ENCODE results near the gene DEFB125.
"Not testable (repeated sequence)": the region's sequence is repeated elsewhere in the genome, so short reads cannot be mapped to it uniquely, and the experiment has no call there.

The DEFB125 gene

DNA sequence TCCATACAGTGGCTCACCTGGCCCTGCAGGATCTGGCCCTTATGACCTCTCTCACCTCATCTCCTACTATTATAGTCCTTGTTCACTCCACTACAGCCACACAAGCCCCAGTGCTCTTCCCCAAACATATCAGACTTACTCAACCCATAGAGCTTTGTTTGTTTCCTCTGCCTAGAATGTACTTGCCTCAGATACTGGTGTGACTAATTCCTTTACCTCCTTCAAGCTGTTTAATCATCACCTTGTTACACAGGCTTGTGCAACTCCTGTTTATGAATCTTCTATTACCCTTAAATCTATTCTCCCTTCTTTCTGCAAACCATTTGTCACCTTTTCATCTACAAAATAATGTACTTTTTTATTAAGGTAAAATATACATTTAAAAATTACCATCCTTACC, 3.2 kb downstream of the DEFB125 start:
- no peak overlapping the region for H3K4me3 ChIP-seq (ENCODE audit: low read depth in 1 of 2, low read length in 2 of 2)
- no peaks in the 10 kb centered on the region for H3K4me1 ChIP-seq (ENCODE audit: control insufficient read depth in 1 of 2, insufficient read depth in 2 of 2, low read length in 2 of 2)
- H3K36me3 ChIP-seq (ENCODE audit: control insufficient read depth in 1 of 2, insufficient read depth in 2 of 2, low read length in 2 of 2), result no peaks in the 10 kb centered on the region
- peaks cover 0 to 6% of the 10 kb centered on the region in 2 donors for H3K27me3 ChIP-seq (ENCODE audit: control insufficient read depth in 1 of 2, insufficient read depth in 2 of 2, low read length in 2 of 2)
- no peak overlapping the region for H3K27ac ChIP-seq (ENCODE audit: low read depth, low read length)
- peaks cover 0 to 10% of the 10 kb centered on the region in 2 donors for H3K9me3 ChIP-seq (ENCODE audit: control insufficient read depth in 1 of 2, low read length in 2 of 2)
- no peak overlapping the region for H3K9ac ChIP-seq (ENCODE audit: low read depth in 1 of 2, low read length in 2 of 2)

DNA sequence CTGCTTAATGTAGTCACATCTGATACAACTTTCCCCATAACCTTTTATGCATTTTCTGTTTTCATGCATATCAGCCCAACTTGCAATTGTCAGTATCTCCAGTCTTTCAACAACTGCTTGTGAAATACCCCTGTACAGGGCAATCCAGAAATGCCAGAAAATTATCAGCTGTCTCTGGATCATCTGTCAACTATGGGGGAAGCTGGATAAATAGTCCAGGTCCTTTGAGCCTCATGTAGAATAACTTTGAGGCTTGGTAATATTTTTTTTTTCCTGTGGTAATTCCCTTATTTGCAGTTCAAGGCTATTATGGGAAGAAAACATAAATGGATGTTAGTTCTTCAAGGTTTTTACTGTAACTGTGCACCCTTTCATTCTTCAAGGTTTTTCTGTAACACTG, 6.2 kb downstream of the DEFB125 start:
- peaks cover 0 to 6% of the 10 kb centered on the region in 2 donors for H3K27me3 ChIP-seq (ENCODE audit: control insufficient read depth in 1 of 2, insufficient read depth in 2 of 2, low read length in 2 of 2)
- no peak overlapping the region for H3K27ac ChIP-seq (ENCODE audit: low read depth, low read length)
- H3K4me3 ChIP-seq (ENCODE audit: low read depth in 1 of 2, low read length in 2 of 2), result no peak overlapping the region
- no peaks in the 10 kb centered on the region for H3K36me3 ChIP-seq (ENCODE audit: control insufficient read depth in 1 of 2, insufficient read depth in 2 of 2, low read length in 2 of 2)
- no peak overlapping the region for H3K9ac ChIP-seq (ENCODE audit: low read depth in 1 of 2, low read length in 2 of 2)
- no peaks in the 10 kb centered on the region for H3K4me1 ChIP-seq (ENCODE audit: control insufficient read depth in 1 of 2, insufficient read depth in 2 of 2, low read length in 2 of 2)
- H3K9me3 ChIP-seq (ENCODE audit: control insufficient read depth in 1 of 2, low read length in 2 of 2), result peaks cover 0 to 10% of the 10 kb centered on the region in 2 donors

DNA sequence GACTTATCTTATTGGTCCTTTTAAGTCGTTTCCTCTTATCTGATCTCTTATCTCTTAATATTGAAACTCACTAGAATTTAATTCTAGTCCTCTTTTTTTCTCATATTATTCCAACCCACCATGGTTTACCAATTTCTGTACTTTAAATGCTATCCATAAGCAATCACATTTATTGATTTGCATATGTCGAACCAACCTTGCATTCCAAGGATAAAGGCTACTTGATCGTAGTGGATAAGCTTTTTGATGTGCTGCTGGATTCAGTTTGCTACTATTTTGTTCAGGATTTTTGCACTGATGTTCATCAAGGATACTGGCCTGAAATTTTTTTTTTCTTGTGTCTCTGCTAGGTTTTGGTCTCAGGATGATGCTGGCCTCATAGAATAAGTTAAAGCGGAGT, 7.7 kb downstream of the DEFB125 start:
- Histone ChIP-seq H3K9me3 (ENCODE audit: control insufficient read depth in 1 of 2, low read length in 2 of 2) (peaks cover 0 to 10% of the 10 kb centered on the region in 2 donors), H3K4me1 (ENCODE audit: control insufficient read depth in 1 of 2, insufficient read depth in 2 of 2, low read length in 2 of 2) (no peaks in the 10 kb centered on the region), H3K27ac (ENCODE audit: low read depth, low read length) (no peak overlapping the region), H3K36me3 (ENCODE audit: control insufficient read depth in 1 of 2, insufficient read depth in 2 of 2, low read length in 2 of 2) (no peaks in the 10 kb centered on the region), H3K9ac (ENCODE audit: low read depth in 1 of 2, low read length in 2 of 2) (no peak overlapping the region), H3K4me3 (ENCODE audit: low read depth in 1 of 2, low read length in 2 of 2) (no peak overlapping the region), H3K27me3 (ENCODE audit: control insufficient read depth in 1 of 2, insufficient read depth in 2 of 2, low read length in 2 of 2) (peaks cover 0 to 6% of the 10 kb centered on the region in 2 donors)

DNA sequence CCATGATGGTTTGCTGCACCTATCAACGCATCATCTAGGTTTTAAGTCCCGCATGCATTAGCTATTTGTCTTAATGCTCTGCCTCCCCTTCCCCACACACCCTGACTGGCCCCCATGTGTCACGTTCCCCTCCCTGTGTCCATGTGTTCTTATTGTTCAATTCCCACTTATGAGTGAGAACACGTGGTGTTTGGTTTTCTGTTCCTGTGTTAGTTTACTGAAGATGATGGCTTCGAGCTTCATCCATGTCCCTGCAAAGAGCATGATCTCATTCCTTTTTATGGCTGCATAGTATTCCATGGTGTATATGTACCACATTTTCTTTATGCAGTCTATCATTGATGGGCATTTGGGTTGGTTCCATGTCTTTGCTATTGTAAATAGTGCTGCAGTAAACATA, 10.2 kb downstream of the DEFB125 start:
- not testable (repeated sequence) for H3K4me3 ChIP-seq (ENCODE audit: low read depth in 1 of 2, low read length in 2 of 2); H3K27ac ChIP-seq (ENCODE audit: low read depth, low read length); H3K36me3 ChIP-seq (ENCODE audit: control insufficient read depth in 1 of 2, insufficient read depth in 2 of 2, low read length in 2 of 2); H3K27me3 ChIP-seq (ENCODE audit: control insufficient read depth in 1 of 2, insufficient read depth in 2 of 2, low read length in 2 of 2); H3K4me1 ChIP-seq (ENCODE audit: control insufficient read depth in 1 of 2, insufficient read depth in 2 of 2, low read length in 2 of 2); H3K9me3 ChIP-seq (ENCODE audit: control insufficient read depth in 1 of 2, low read length in 2 of 2); H3K9ac ChIP-seq (ENCODE audit: low read depth in 1 of 2, low read length in 2 of 2)

DNA sequence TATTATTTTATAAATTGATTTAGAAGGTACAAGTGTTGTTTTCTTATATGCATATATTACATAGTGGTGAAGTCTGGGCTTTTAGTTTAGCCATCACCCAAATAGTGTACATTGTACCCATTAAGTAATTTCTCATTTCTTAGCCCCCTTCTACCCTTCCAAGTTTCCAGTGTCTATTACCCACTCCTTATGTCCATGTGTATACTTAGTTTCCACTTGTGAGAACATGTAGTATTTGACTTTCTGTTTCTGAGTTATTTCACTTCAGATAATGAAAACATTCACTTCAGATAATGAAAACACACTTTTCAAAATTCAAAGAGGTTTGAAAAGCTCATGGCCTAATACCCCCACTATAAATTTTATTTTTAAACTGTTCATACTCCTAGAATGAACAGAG, 14.5 kb downstream of the DEFB125 start:
- no peaks in the 10 kb centered on the region for H3K36me3 ChIP-seq (ENCODE audit: control insufficient read depth in 1 of 2, insufficient read depth in 2 of 2, low read length in 2 of 2)
- H3K9ac ChIP-seq (ENCODE audit: low read depth in 1 of 2, low read length in 2 of 2), result no peak overlapping the region
- peaks cover 10% of the 10 kb centered on the region in 2 donors for H3K27me3 ChIP-seq (ENCODE audit: control insufficient read depth in 1 of 2, insufficient read depth in 2 of 2, low read length in 2 of 2)
- no peaks in the 10 kb centered on the region for H3K9me3 ChIP-seq (ENCODE audit: control insufficient read depth in 1 of 2, low read length in 2 of 2)
- H3K4me1 ChIP-seq (ENCODE audit: control insufficient read depth in 1 of 2, insufficient read depth in 2 of 2, low read length in 2 of 2), result no peaks in the 10 kb centered on the region
- no peak overlapping the region for H3K4me3 ChIP-seq (ENCODE audit: low read depth in 1 of 2, low read length in 2 of 2)
- no peak overlapping the region for H3K27ac ChIP-seq (ENCODE audit: low read depth, low read length)

DNA sequence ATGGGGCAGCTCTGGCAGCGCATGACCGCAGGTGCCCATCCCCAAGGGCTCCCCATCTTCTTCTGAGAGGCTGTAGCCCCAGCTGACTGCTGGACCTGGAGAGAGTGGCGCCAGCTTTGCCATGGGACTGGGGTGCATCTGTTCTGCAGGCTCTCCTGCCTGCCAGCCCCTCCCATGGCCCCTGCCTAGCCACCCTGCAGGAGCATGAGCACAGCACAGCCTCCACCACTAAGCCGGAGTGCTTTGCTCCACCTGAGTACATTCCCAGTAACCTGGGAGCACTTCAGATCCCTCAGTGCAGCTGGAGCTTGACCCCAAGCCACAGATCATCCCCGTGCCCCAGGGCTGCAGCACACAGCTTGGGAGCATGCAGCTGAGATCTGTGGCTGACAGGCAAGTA, 16.0 kb downstream of the DEFB125 start:
- no peaks in the 10 kb centered on the region for H3K36me3 ChIP-seq (ENCODE audit: control insufficient read depth in 1 of 2, insufficient read depth in 2 of 2, low read length in 2 of 2)
- H3K27me3 ChIP-seq (ENCODE audit: control insufficient read depth in 1 of 2, insufficient read depth in 2 of 2, low read length in 2 of 2), result peaks cover 10% of the 10 kb centered on the region in 2 donors
- H3K4me3 ChIP-seq (ENCODE audit: low read depth in 1 of 2, low read length in 2 of 2), result no peak overlapping the region
- H3K4me1 ChIP-seq (ENCODE audit: control insufficient read depth in 1 of 2, insufficient read depth in 2 of 2, low read length in 2 of 2), result no peaks in the 10 kb centered on the region
- H3K9ac ChIP-seq (ENCODE audit: low read depth in 1 of 2, low read length in 2 of 2), result no peak overlapping the region
- H3K27ac ChIP-seq (ENCODE audit: low read depth, low read length), result no peak overlapping the region
- H3K9me3 ChIP-seq (ENCODE audit: control insufficient read depth in 1 of 2, low read length in 2 of 2), result no peaks in the 10 kb centered on the region

DNA sequence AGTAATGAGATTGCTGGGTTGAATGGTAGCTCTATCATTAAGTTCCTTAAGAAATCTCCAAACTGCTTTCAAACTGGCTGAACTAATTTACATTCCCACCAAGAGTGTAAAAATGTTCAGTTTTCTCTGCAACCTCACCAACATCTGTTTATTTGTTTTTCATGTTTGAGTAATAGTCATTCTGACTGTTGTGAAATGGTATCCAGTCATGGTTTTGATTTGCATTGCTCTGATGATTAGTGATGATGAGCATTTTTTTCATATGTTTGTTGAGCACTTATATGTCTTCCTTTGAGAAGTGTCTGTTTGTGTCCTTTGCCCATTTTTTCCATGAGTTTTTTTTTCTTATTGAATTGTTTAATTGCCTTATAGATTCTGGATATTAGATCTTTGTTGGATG, 24.9 kb downstream of the DEFB125 start:
- Histone ChIP-seq H3K4me1 (ENCODE audit: control insufficient read depth in 1 of 2, insufficient read depth in 2 of 2, low read length in 2 of 2) (no peaks in the 10 kb centered on the region), H3K9ac (ENCODE audit: low read depth in 1 of 2, low read length in 2 of 2) (no peak overlapping the region), H3K27ac (ENCODE audit: low read depth, low read length) (no peak overlapping the region), H3K9me3 (ENCODE audit: control insufficient read depth in 1 of 2, low read length in 2 of 2) (peaks cover 0 to 3% of the 10 kb centered on the region in 2 donors), H3K4me3 (ENCODE audit: low read depth in 1 of 2, low read length in 2 of 2) (no peak overlapping the region), H3K36me3 (ENCODE audit: control insufficient read depth in 1 of 2, insufficient read depth in 2 of 2, low read length in 2 of 2) (no peaks in the 10 kb centered on the region), H3K27me3 (ENCODE audit: control insufficient read depth in 1 of 2, insufficient read depth in 2 of 2, low read length in 2 of 2) (no peaks in the 10 kb centered on the region)

DNA sequence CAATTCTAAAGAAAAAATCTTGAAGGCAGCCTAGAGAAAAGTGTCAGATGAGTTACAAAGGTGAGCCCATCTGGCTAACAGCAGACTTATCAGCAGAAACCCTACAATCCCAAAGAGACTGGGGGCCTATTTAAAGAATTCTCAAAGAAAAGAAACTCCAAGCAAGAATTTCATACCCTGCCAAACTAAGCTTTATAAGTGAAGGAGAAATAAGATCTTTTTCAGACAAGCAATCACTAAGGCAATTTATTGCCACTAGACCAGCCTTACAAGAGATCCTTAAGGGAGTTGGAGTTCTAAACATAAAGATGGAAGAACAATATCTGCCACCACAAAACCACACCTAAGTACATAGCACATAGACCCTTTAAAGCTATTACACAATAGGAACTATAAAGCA, 30.0 kb downstream of the DEFB125 start:
- no peak overlapping the region for H3K4me3 ChIP-seq (ENCODE audit: low read depth in 1 of 2, low read length in 2 of 2)
- no peaks in the 10 kb centered on the region for H3K36me3 ChIP-seq (ENCODE audit: control insufficient read depth in 1 of 2, insufficient read depth in 2 of 2, low read length in 2 of 2)
- H3K9ac ChIP-seq (ENCODE audit: low read depth in 1 of 2, low read length in 2 of 2), result no peak overlapping the region
- peaks cover 0 to 8% of the 10 kb centered on the region in 2 donors for H3K27me3 ChIP-seq (ENCODE audit: control insufficient read depth in 1 of 2, insufficient read depth in 2 of 2, low read length in 2 of 2)
- peaks cover 0 to 3% of the 10 kb centered on the region in 2 donors for H3K9me3 ChIP-seq (ENCODE audit: control insufficient read depth in 1 of 2, low read length in 2 of 2)
- no peak overlapping the region for H3K27ac ChIP-seq (ENCODE audit: low read depth, low read length)
- H3K4me1 ChIP-seq (ENCODE audit: control insufficient read depth in 1 of 2, insufficient read depth in 2 of 2, low read length in 2 of 2), result no peaks in the 10 kb centered on the region

DNA sequence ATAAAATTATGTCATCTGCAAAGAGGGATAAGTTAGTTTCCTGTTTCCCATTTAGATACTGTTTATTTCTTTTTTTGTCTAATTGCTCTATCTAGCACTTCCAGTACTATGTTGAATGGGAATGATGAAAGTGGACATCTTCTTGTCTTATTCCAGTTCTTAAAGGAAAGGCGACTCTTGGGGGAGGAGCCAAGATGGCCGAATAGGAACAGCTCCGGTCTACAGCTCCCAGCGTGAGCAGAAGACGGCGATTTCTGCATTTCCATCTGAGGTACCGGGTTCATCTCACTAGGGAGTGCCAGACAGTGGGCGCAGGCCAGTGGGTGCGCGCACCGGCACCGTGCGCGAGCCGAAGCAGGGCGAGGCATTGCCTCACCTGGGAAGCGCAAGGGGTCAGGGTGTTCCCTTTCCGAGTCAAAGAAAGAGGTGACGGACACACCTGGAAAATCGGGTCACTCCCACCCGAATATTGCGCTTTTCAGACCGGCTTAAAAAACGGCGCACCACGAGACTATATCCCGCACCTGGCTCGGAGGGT, 42.4 kb downstream of the DEFB125 start:
- not testable (repeated sequence) for H3K4me1 ChIP-seq (ENCODE audit: control insufficient read depth in 1 of 2, insufficient read depth in 2 of 2, low read length in 2 of 2)

DNA sequence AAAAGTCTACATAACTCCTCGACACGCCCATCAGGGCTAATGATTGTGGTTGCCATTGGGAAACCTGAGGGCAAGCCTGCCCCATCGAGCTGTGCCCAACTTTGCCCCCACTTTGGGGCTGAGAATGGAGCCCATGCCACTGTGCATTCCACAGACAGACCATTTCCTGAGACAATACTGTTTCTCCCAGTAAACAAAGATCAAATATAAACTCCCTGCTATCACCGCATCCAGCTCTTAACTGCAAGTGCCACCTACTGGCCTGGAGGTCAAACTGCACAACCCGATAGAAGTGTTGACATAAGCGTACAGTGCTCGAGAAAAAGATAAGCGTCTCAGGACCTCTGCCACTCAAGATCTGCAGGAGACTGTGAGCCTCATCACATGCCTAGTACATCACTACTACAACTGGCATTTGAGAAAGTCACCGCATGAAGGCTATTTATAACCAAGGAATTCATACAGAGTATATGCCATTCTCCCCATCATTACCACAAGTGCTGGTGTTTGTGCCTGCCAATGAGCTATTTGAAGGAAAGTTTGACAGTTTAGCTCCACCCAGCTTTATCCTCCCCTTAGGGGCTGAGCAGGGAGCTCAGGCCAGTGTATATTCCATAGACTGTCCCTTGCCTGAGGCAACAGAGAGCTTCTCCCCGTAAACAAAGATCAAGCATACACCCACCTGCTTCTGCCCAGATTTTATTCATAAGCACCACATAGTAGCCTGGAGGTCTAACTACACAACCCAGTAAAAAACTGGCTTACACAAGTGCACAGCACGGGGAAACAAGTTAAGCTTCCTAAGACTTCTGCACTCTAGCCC, 50.4 kb downstream of the DEFB125 start:
- Histone ChIP-seq H3K27me3 (ENCODE audit: control insufficient read depth in 1 of 2, insufficient read depth in 2 of 2, low read length in 2 of 2) (peaks cover 0 to 8% of the 10 kb centered on the region in 2 donors), H3K4me3 (ENCODE audit: low read depth in 1 of 2, low read length in 2 of 2) (no peak overlapping the region), H3K27ac (ENCODE audit: low read depth, low read length) (no peak overlapping the region), H3K36me3 (ENCODE audit: control insufficient read depth in 1 of 2, insufficient read depth in 2 of 2, low read length in 2 of 2) (no peaks in the 10 kb centered on the region), H3K4me1 (ENCODE audit: control insufficient read depth in 1 of 2, insufficient read depth in 2 of 2, low read length in 2 of 2) (no peaks in the 10 kb centered on the region), H3K9ac (ENCODE audit: low read depth in 1 of 2, low read length in 2 of 2) (no peak overlapping the region), H3K9me3 (ENCODE audit: control insufficient read depth in 1 of 2, low read length in 2 of 2) (peaks cover 0 to 3% of the 10 kb centered on the region in 2 donors)

More for the DNA sequence above, 42.4 kb downstream of the DEFB125 start:
- not testable (repeated sequence) for H3K9ac ChIP-seq (ENCODE audit: low read depth in 1 of 2, low read length in 2 of 2); H3K27me3 ChIP-seq (ENCODE audit: control insufficient read depth in 1 of 2, insufficient read depth in 2 of 2, low read length in 2 of 2); H3K9me3 ChIP-seq (ENCODE audit: control insufficient read depth in 1 of 2, low read length in 2 of 2); H3K27ac ChIP-seq (ENCODE audit: low read depth, low read length); H3K36me3 ChIP-seq (ENCODE audit: control insufficient read depth in 1 of 2, insufficient read depth in 2 of 2, low read length in 2 of 2); H3K4me3 ChIP-seq (ENCODE audit: low read depth in 1 of 2, low read length in 2 of 2)
